ENCODE results near the gene MICAL3. TPM values are rescaled to one million over a fixed set of nuclear protein-coding genes. Genes with fewer than 3 reads are reported as not detected.
"Not testable (repeated sequence)": the region's sequence is repeated elsewhere in the genome, so short reads cannot be mapped to it uniquely, and the experiment has no call there.

The MICAL3 gene
- polyA plus RNA-seq, 4 donors: 3.2 to 31.4 (median 10.0) TPM

DNA sequence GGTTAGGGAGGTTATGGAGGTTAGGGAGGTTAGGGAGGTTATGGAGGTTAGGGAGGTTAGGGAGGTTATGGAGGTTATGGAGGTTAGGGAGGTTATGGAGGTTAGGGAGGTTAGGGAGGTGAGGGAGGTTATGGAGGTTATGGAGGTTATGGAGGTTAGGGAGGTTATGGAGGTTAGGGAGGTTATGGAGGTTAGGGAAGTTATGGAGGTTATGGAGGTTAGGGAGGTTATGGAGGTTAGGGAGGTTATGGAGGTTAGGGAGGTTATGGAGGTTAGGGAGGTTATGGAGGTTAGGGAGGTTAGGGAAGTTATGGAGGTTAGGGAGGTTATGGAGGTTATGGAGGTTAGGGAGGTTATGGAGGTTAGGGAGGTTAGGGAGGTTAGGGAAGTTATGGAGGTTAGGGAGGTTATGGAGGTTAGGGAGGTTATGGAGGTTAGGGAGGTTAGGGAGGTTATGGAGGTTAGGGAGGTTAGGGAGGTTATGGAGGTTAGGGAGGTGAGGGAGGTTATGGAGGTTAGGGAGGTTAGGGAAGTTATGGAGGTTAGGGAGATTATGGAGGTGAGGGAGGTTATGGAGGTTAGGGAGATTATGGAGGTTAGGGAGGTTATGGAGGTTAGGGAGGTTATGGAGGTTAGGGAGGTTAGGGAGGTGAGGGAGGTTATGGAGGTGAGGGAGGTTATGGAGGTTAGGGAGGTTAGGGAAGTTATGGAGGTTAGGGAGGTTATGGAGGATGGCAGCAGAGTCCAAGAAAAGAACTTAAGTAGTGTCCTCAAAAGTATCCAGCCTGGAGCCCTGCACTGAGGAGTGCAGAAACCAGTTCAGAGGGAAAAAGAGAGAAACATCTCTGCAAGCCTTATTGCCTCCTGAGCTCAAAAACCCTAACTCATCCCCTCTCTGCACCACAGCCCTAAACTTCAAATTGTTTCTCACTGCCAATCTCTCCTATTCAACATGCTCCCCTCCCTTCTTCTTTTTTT, 147.2 kb downstream of the MICAL3 start:
- H3K27me3 ChIP-seq (ENCODE audit: control insufficient read depth in 3 of 3, insufficient read depth in 3 of 3, low read length in 3 of 3); H3K4me1 ChIP-seq (ENCODE audit: control insufficient read depth in 3 of 3, insufficient read depth in 2 of 3, low read depth in 1 of 3, low read length in 2 of 3); H3K9me3 ChIP-seq (ENCODE audit: control insufficient read depth in 2 of 2, insufficient read depth in 1 of 2, low read depth in 1 of 2, low read length in 1 of 2); DNase-seq; H3K4me3 ChIP-seq (ENCODE audit: low read depth in 1 of 3, low read length in 3 of 3); H3K27ac ChIP-seq (ENCODE audit: low read depth in 1 of 3, low read length in 2 of 3): not testable (repeated sequence)
- FAIRE-seq: peak; percentile 51
- peaks cover 0 to 80% (median 2%) of the 10 kb centered on the region in 3 donors for H3K36me3 ChIP-seq (ENCODE audit: control insufficient read depth in 3 of 3, insufficient read depth in 2 of 3, low read depth in 1 of 3, low read length in 3 of 3)

GRCh38 chr22:17876306-17876831, 148.0 kb downstream of the MICAL3 start:
- H3K36me3 ChIP-seq (ENCODE audit: control insufficient read depth in 3 of 3, insufficient read depth in 2 of 3, low read depth in 1 of 3, low read length in 3 of 3): peaks cover 0 to 80% (median 2%) of the 10 kb centered on the region in 3 donors
- FAIRE-seq (no peak), DNase-seq (peak in 1 of 2 donors; percentile 40)
- no peaks in the 10 kb centered on the region for H3K9me3 ChIP-seq (ENCODE audit: control insufficient read depth in 2 of 2, insufficient read depth in 1 of 2, low read depth in 1 of 2, low read length in 1 of 2)
- H3K27me3 ChIP-seq (ENCODE audit: control insufficient read depth in 3 of 3, insufficient read depth in 3 of 3, low read length in 3 of 3): no peaks in the 10 kb centered on the region
- no peak overlapping the region for H3K27ac ChIP-seq (ENCODE audit: low read depth in 1 of 3, low read length in 2 of 3)
- WGBS, 3 donors: 44 to 91% (median 76%) methylated on average over 4 of the region's 4 CpGs
- H3K4me3 ChIP-seq (ENCODE audit: low read depth in 1 of 3, low read length in 3 of 3): no peak overlapping the region
- H3K4me1 ChIP-seq (ENCODE audit: control insufficient read depth in 3 of 3, insufficient read depth in 2 of 3, low read depth in 1 of 3, low read length in 2 of 3): peaks cover 0 to 17% (median 6%) of the 10 kb centered on the region in 3 donors

- Histone ChIP-seq H3K9me3 (ENCODE audit: control insufficient read depth in 2 of 2, insufficient read depth in 1 of 2, low read depth in 1 of 2, low read length in 1 of 2) (no peaks in the 10 kb centered on the region), H3K27ac (ENCODE audit: low read depth in 1 of 3, low read length in 2 of 3) (no peak overlapping the region), H3K27me3 (ENCODE audit: control insufficient read depth in 3 of 3, insufficient read depth in 3 of 3, low read length in 3 of 3) (no peaks in the 10 kb centered on the region), H3K4me3 (ENCODE audit: low read depth in 1 of 3, low read length in 3 of 3) (no peak overlapping the region), H3K4me1 (ENCODE audit: control insufficient read depth in 3 of 3, insufficient read depth in 2 of 3, low read depth in 1 of 3, low read length in 2 of 3) (peaks cover 0 to 25% (median 9%) of the 10 kb centered on the region in 3 donors), H3K36me3 (ENCODE audit: control insufficient read depth in 3 of 3, insufficient read depth in 2 of 3, low read depth in 1 of 3, low read length in 3 of 3) (peaks cover 0 to 79% (median 2%) of the 10 kb centered on the region in 3 donors)
- no peak for DNase-seq
- WGBS, 3 donors: 83 to 96% (median 96%) methylated on average over 12 of the region's 12 CpGs
- FAIRE-seq: no peak
Measured at GRCh38 chr22:17875631-17876030, 148.7 kb downstream of the MICAL3 start.

DNA sequence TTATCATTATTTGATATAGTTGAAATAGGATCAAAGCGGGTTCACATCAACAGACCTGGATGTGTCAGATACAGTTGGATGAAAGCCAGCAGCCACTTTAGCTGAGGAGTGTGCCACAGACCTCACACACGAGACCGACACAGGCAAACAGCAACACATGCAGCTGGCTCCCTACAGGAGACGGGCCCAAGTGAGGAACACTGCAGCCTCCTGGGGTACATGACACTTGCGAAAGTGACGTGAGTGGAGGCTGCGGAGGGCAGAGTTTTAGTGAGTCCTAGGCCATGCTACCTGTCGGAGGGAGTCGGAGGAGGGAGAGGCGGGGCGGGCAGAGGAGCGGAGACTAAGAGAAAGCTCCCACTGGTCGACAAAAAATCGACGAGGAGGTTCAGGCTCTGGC, 149.2 kb downstream of the MICAL3 start:
- 92 to 96% (median 93%) methylated on average over 14 to 15 of the region's 15 CpGs for WGBS, 3 donors
- H3K4me3 ChIP-seq (ENCODE audit: low read depth in 1 of 3, low read length in 3 of 3): no peak overlapping the region
- FAIRE-seq (no peak), DNase-seq (no peak)
- peaks cover 0 to 79% (median 2%) of the 10 kb centered on the region in 3 donors for H3K36me3 ChIP-seq (ENCODE audit: control insufficient read depth in 3 of 3, insufficient read depth in 2 of 3, low read depth in 1 of 3, low read length in 3 of 3)
- no peak overlapping the region for H3K27ac ChIP-seq (ENCODE audit: low read depth in 1 of 3, low read length in 2 of 3)
- H3K9me3 ChIP-seq (ENCODE audit: control insufficient read depth in 2 of 2, insufficient read depth in 1 of 2, low read depth in 1 of 2, low read length in 1 of 2): no peaks in the 10 kb centered on the region
- H3K4me1 ChIP-seq (ENCODE audit: control insufficient read depth in 3 of 3, insufficient read depth in 2 of 3, low read depth in 1 of 3, low read length in 2 of 3): peaks cover 0 to 29% (median 9%) of the 10 kb centered on the region in 3 donors
- H3K27me3 ChIP-seq (ENCODE audit: control insufficient read depth in 3 of 3, insufficient read depth in 3 of 3, low read length in 3 of 3): no peaks in the 10 kb centered on the region

DNA sequence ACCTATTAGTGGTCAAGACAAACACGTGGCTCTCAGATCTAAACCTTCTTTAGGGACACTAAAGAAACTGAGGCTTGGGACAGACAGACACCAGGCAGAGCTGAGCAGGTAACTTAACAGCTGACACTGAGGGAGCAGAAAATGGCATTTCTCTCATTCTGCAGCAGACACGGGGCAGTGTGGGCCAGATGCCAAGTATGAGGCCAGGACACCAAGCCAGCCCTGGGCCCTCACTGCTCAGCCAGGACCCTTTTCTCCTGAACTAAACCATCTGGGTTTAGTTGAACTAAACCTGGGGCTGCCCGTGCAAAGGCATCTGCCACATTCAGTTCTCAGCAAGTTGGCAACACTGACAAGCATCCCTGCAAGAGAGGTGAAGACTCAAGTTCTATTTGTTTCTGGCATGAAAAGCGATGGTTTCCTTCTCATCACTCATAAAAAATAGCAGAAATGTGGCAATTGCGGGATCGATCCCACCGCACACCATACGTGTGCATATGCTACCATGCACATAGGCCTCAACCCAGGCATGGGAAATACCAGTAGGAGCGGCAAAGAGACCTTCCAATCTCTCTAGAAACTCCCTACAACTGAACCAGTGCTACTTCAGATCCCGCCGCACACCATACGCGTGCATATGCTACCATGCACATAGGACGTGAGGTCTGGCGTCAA, 150.0 kb downstream of the MICAL3 start:
- Histone ChIP-seq H3K27me3 (ENCODE audit: control insufficient read depth in 3 of 3, insufficient read depth in 3 of 3, low read length in 3 of 3) (no peaks in the 10 kb centered on the region), H3K4me3 (ENCODE audit: low read depth in 1 of 3, low read length in 3 of 3) (no peak overlapping the region), H3K27ac (ENCODE audit: low read depth in 1 of 3, low read length in 2 of 3) (no peak overlapping the region), H3K4me1 (ENCODE audit: control insufficient read depth in 3 of 3, insufficient read depth in 2 of 3, low read depth in 1 of 3, low read length in 2 of 3) (peaks cover 0 to 35% (median 9%) of the 10 kb centered on the region in 3 donors), H3K36me3 (ENCODE audit: control insufficient read depth in 3 of 3, insufficient read depth in 2 of 3, low read depth in 1 of 3, low read length in 3 of 3) (peaks cover 0 to 73% (median 0%) of the 10 kb centered on the region in 3 donors), H3K9me3 (ENCODE audit: control insufficient read depth in 2 of 2, insufficient read depth in 1 of 2, low read depth in 1 of 2, low read length in 1 of 2) (no peaks in the 10 kb centered on the region)
- DNase-seq (no peak), FAIRE-seq (no peak)
- WGBS, 3 donors: 93 to 96% (median 94%) methylated on average over 15 of the region's 15 CpGs

DNA sequence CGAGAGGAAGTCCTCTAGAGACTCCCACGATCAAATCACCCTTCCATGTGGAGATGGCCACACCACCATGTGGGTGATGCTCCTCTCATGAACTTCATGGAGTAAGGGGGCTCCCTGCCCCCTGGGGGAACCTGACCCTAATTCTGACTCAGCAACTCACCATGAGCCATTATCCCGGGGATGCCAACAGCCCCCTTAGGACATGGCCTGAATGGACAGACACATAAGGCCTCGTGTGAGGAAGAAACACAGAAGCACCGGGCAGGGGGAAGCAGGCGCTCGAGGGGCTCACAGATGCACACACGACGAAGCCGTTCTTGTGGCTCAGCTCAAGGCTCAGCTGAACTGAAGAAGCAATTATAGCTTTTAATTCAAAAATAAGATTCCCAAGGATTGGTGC, 150.6 kb downstream of the MICAL3 start:
- Histone ChIP-seq H3K4me3 (ENCODE audit: low read depth in 1 of 3, low read length in 3 of 3) (no peak overlapping the region), H3K9me3 (ENCODE audit: control insufficient read depth in 2 of 2, insufficient read depth in 1 of 2, low read depth in 1 of 2, low read length in 1 of 2) (no peaks in the 10 kb centered on the region), H3K36me3 (ENCODE audit: control insufficient read depth in 3 of 3, insufficient read depth in 2 of 3, low read depth in 1 of 3, low read length in 3 of 3) (peaks cover 0 to 74% (median 0%) of the 10 kb centered on the region in 3 donors), H3K4me1 (ENCODE audit: control insufficient read depth in 3 of 3, insufficient read depth in 2 of 3, low read depth in 1 of 3, low read length in 2 of 3) (peaks cover 0 to 41% (median 12%) of the 10 kb centered on the region in 3 donors), H3K27me3 (ENCODE audit: control insufficient read depth in 3 of 3, insufficient read depth in 3 of 3, low read length in 3 of 3) (no peaks in the 10 kb centered on the region), H3K27ac (ENCODE audit: low read depth in 1 of 3, low read length in 2 of 3) (no peak overlapping the region)
- 93 to 95% (median 94%) methylated on average over 10 of the region's 10 CpGs for WGBS, 3 donors
- no peak for FAIRE-seq
- no peak for DNase-seq

DNA sequence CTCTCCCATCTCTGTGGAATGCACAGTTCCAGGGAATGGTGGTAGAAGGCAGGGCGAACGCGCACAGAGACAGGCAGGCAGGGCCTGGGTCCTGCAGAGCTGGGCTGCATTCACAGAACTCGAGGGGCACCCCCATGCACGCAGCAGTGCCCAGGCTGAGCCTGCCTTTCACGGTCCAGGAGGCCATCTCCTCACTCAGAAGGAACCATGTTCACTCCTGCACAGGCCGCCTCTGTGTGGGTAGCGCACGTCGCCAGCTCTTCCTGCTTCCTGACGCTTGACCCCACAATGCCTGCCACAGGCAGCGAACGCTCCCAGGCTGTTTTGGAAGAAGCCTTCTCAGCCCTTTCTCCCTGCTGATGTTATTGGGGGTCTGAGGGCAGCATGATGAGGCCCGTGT, 151.2 kb downstream of the MICAL3 start:
- no peak overlapping the region for H3K4me3 ChIP-seq (ENCODE audit: low read depth in 1 of 3, low read length in 3 of 3)
- 91 to 95% (median 91%) methylated on average over 14 of the region's 14 CpGs for WGBS, 3 donors
- peaks cover 0 to 48% (median 15%) of the 10 kb centered on the region in 3 donors for H3K4me1 ChIP-seq (ENCODE audit: control insufficient read depth in 3 of 3, insufficient read depth in 2 of 3, low read depth in 1 of 3, low read length in 2 of 3)
- H3K27me3 ChIP-seq (ENCODE audit: control insufficient read depth in 3 of 3, insufficient read depth in 3 of 3, low read length in 3 of 3): no peaks in the 10 kb centered on the region
- DNase-seq (no peak), FAIRE-seq (no peak)
- peaks cover 0 to 78% (median 0%) of the 10 kb centered on the region in 3 donors for H3K36me3 ChIP-seq (ENCODE audit: control insufficient read depth in 3 of 3, insufficient read depth in 2 of 3, low read depth in 1 of 3, low read length in 3 of 3)
- H3K9me3 ChIP-seq (ENCODE audit: control insufficient read depth in 2 of 2, insufficient read depth in 1 of 2, low read depth in 1 of 2, low read length in 1 of 2): no peaks in the 10 kb centered on the region
- H3K27ac ChIP-seq (ENCODE audit: low read depth in 1 of 3, low read length in 2 of 3): no peak overlapping the region

GRCh38 chr22:17872471-17872870, 151.9 kb downstream of the MICAL3 start:
- 30 to 62% (median 58%) methylated on average over 7 of the region's 7 CpGs for WGBS, 3 donors
- peaks cover under 1 to 54% (median 15%) of the 10 kb centered on the region in 3 donors for H3K4me1 ChIP-seq (ENCODE audit: control insufficient read depth in 3 of 3, insufficient read depth in 2 of 3, low read depth in 1 of 3, low read length in 2 of 3)
- FAIRE-seq: no peak

More at GRCh38 chr22:17872471-17872870, 151.9 kb downstream of the MICAL3 start:
- no peak overlapping the region for H3K4me3 ChIP-seq (ENCODE audit: low read depth in 1 of 3, low read length in 3 of 3)
- DNase-seq: peak; percentile 62 to 71
- peaks cover 0 to 73% (median 0%) of the 10 kb centered on the region in 3 donors for H3K36me3 ChIP-seq (ENCODE audit: control insufficient read depth in 3 of 3, insufficient read depth in 2 of 3, low read depth in 1 of 3, low read length in 3 of 3)
- no peaks in the 10 kb centered on the region for H3K9me3 ChIP-seq (ENCODE audit: control insufficient read depth in 2 of 2, insufficient read depth in 1 of 2, low read depth in 1 of 2, low read length in 1 of 2)
- H3K27ac ChIP-seq (ENCODE audit: low read depth in 1 of 3, low read length in 2 of 3): peak overlapping the region in 2 of 3 donors; percentile 3 to 93
- H3K27me3 ChIP-seq (ENCODE audit: control insufficient read depth in 3 of 3, insufficient read depth in 3 of 3, low read length in 3 of 3): no peaks in the 10 kb centered on the region
